ENCODE results near the gene KIFC3. TPM values are rescaled to one million over a fixed set of nuclear protein-coding genes. Genes with fewer than 3 reads are reported as not detected.

Gene KIFC3
- total RNA-seq, 1 experiment from 2014 or later: 64.6 TPM

DNA sequence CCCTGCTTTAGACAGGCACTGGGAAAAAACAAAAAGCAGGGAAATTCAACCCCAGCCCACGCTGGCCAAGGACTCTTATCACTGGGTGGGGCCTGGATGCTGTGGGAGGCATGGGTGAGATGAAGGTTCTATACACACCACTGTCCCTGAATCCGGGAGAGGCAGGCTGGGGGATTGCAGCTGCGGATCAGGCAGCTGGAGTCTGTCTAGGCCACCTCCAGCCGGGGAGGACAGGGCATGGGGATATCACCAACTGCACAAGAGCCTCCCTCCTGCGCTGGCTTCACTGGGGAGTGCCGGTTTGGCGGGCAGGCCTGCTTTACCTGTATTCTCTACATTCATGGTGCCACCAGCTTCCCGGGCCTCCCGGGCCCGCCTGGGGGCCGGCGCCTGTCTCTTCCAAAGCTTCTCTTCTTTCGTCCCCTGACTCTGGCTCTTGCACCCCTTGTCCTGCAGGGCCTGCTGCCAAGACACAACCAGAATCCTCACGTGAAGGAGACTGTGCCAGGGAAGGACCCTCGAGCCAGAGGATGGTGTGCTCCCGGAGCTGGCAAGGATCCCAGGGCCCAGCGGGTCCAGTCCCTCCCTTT, 13.9 kb downstream of the KIFC3 start:
- no peak overlapping the region for H3K27ac Mint-ChIP-seq (ENCODE audit: unreplicated experiment)
- no peaks in the 10 kb centered on the region for H3K9me3 Mint-ChIP-seq (ENCODE audit: low read depth, unreplicated experiment)
- peaks cover 1% of the 10 kb centered on the region for H3K4me1 Mint-ChIP-seq (ENCODE audit: low read depth, unreplicated experiment)
- CTCF ChIA-PET: interaction anchor here (1.6 kb wide), 1 partner anchor 75 kb away, joined by 7 read pairs; no protein-coding TSS in a partner anchor
- DNase-seq: no peak
- no peaks in the 10 kb centered on the region for H3K27me3 Mint-ChIP-seq (ENCODE audit: unreplicated experiment)
- TF ChIP-seq, protein P1, sequence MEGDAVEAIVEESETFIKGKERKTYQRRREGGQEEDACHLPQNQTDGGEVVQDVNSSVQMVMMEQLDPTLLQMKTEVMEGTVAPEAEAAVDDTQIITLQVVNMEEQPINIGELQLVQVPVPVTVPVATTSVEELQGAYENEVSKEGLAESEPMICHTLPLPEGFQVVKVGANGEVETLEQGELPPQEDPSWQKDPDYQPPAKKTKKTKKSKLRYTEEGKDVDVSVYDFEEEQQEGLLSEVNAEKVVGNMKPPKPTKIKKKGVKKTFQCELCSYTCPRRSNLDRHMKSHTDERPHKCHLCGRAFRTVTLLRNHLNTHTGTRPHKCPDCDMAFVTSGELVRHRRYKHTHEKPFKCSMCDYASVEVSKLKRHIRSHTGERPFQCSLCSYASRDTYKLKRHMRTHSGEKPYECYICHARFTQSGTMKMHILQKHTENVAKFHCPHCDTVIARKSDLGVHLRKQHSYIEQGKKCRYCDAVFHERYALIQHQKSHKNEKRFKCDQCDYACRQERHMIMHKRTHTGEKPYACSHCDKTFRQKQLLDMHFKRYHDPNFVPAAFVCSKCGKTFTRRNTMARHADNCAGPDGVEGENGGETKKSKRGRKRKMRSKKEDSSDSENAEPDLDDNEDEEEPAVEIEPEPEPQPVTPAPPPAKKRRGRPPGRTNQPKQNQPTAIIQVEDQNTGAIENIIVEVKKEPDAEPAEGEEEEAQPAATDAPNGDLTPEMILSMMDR (IDR thresholded peaks at IDR 0.05; ENCODE audit: unreplicated experiment): no peak
- H3K4me3 Mint-ChIP-seq (ENCODE audit: low read depth, unreplicated experiment): no peak overlapping the region
- peaks cover 45% of the 10 kb centered on the region for H3K36me3 Mint-ChIP-seq (ENCODE audit: insufficient read depth, unreplicated experiment)
- BruUV-seq (replicated peaks): no TSS peak
- intact Hi-C loops (cut with micrococcal nuclease; ENCODE audit: unreplicated experiment): no loop called here

DNA sequence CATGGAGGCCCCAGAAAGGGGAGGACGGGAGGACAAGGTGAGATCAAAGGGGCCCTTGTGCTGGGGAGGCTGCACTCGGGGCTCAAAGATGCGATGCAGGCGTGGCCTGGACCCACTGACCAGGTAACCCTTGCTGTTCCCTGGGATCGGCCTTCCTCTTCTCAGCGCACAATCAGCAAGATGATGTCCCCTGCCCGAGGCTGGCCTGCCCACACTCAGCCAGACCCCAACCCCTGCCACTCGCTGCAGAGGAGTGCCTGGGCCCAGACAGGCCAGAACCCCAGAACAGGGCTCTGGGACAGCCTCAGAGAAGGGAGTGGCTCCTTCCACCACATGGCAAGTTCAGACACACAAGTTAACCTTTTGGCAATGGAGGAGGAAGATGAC, 14.8 kb downstream of the KIFC3 start:
- intact Hi-C loops (cut with micrococcal nuclease; ENCODE audit: unreplicated experiment): no loop called here
- no peak for DNase-seq
- H3K4me3 Mint-ChIP-seq (ENCODE audit: low read depth, unreplicated experiment): no peak overlapping the region
- peaks cover 39% of the 10 kb centered on the region for H3K36me3 Mint-ChIP-seq (ENCODE audit: insufficient read depth, unreplicated experiment)
- H3K4me1 Mint-ChIP-seq (ENCODE audit: low read depth, unreplicated experiment): peaks cover 10% of the 10 kb centered on the region
- TF ChIP-seq, protein P1 (IDR thresholded peaks at IDR 0.05; ENCODE audit: unreplicated experiment): no peak
- H3K27ac Mint-ChIP-seq (ENCODE audit: unreplicated experiment): no peak overlapping the region
- no TSS peak for BruUV-seq (replicated peaks)
- no peaks in the 10 kb centered on the region for H3K27me3 Mint-ChIP-seq (ENCODE audit: unreplicated experiment)
- H3K9me3 Mint-ChIP-seq (ENCODE audit: low read depth, unreplicated experiment): no peaks in the 10 kb centered on the region
- CTCF ChIA-PET: interaction anchor here (0.8 to 1.6 kb wide), 2 partner anchors 8 to 76 kb away, joined by 3 to 7 read pairs; no protein-coding TSS in a partner anchor

DNA sequence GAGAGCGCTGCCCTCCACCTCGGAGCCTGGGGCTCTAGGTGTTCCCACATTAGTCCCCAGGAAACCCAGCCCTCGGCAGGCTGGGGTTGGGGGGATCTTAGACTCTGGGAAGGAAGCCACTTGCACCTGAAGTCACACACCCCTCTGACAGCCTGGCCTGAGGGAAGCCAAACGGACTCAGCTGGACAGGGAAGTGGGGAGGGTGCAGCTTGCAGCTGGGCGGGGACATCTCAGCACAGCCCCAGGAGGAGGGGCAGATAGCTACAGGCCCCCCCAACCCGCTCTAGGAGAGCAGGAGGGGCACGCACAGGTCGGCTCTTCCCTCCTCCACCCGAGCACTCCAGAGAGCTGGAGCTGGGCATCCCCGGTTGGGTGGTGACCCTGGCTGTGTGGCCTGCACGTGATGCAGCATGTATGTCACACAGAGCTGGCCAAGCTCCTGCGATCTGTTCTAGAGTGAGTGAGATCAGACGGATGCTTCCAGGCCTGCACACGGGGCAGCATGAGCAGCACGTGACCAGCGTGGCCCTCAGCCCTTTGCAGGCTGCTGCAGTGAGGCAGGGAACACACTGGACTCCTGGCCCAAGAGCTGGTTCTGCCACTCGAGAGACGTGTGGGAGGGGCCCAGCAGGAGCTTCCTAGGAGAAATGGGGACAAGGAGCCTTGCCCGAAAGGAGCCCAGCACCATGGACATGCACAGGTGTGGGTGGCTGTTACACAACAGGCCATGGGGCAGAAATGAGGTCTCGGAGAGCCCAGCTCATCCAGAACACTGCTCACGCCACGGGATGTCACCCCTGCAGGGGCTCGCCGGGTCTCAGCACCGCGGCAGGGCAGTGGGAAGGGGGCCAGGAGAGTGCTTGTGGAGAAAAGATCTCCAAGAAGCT, 15.4 kb downstream of the KIFC3 start:
- H3K36me3 Mint-ChIP-seq (ENCODE audit: insufficient read depth, unreplicated experiment): peaks cover 35% of the 10 kb centered on the region
- no peaks in the 10 kb centered on the region for H3K27me3 Mint-ChIP-seq (ENCODE audit: unreplicated experiment)
- TF ChIP-seq, protein P1 (IDR thresholded peaks at IDR 0.05; ENCODE audit: unreplicated experiment): no peak
- CTCF ChIA-PET: interaction anchor here (0.7 to 1.6 kb wide), 3 partner anchors 8 to 112 kb away, joined by 3 to 7 read pairs (median 3); no protein-coding TSS in a partner anchor
- no TSS peak for BruUV-seq (replicated peaks)
- no peaks in the 10 kb centered on the region for H3K9me3 Mint-ChIP-seq (ENCODE audit: low read depth, unreplicated experiment)
- H3K27ac Mint-ChIP-seq (ENCODE audit: unreplicated experiment): no peak overlapping the region
- intact Hi-C loops (cut with micrococcal nuclease; ENCODE audit: unreplicated experiment): no loop called here
- no peak overlapping the region for H3K4me3 Mint-ChIP-seq (ENCODE audit: low read depth, unreplicated experiment)
- DNase-seq: no peak
- H3K4me1 Mint-ChIP-seq (ENCODE audit: low read depth, unreplicated experiment): peaks cover 16% of the 10 kb centered on the region

DNA sequence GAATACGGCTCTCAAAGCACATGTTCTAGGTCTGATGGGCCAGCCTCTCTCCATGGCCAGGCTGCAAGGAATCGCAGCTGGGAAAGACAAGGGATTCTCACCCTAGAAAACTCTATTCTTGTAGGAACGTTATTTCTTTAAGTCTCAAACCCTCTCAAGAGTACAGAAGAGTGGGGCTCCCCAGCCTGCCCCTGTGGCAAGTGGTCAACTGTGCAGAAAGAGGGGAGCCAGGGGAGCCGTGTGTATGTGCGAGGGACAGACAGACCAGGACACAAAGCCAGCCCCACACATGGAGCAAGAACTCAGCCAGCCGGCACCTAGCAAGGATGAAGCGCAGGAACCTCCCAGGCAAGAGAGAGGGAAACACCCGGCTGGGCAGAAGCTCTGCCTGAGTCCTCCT, 16.4 kb downstream of the KIFC3 start:
- DNase-seq: no peak
- H3K9me3 Mint-ChIP-seq (ENCODE audit: low read depth, unreplicated experiment): no peaks in the 10 kb centered on the region
- peaks cover 26% of the 10 kb centered on the region for H3K36me3 Mint-ChIP-seq (ENCODE audit: insufficient read depth, unreplicated experiment)
- no TSS peak for BruUV-seq (replicated peaks)
- H3K27ac Mint-ChIP-seq (ENCODE audit: unreplicated experiment): no peak overlapping the region
- no peak overlapping the region for H3K4me3 Mint-ChIP-seq (ENCODE audit: low read depth, unreplicated experiment)
- TF ChIP-seq, protein P1 (IDR thresholded peaks at IDR 0.05; ENCODE audit: unreplicated experiment): no peak
- CTCF ChIA-PET: interaction anchor here (0.6 to 0.7 kb wide), 3 partner anchors 22 to 195 kb away, joined by 3 to 4 read pairs (median 3); no protein-coding TSS in a partner anchor
- peaks cover 17% of the 10 kb centered on the region for H3K4me1 Mint-ChIP-seq (ENCODE audit: low read depth, unreplicated experiment)
- intact Hi-C loops (cut with micrococcal nuclease; ENCODE audit: unreplicated experiment): no loop called here
- H3K27me3 Mint-ChIP-seq (ENCODE audit: unreplicated experiment): no peaks in the 10 kb centered on the region

Measured in Calu3 (cell line).